B cell (primary cell): Measurements from ENCODE around the gene ELAVL2. TPM values are rescaled to one million over a fixed set of nuclear protein-coding genes. Genes with fewer than 3 reads are reported as not detected.

Source experiments
- ATAC-seq: fragments of 200-7000 bp; cut with Tn5 transposase; one replicate; pipeline ENCODE4 v1.10.0; 2021; ENCODE audit warnings: low read depth, mild to moderate bottlenecking, moderate number of reproducible peaks, moderate library complexity
- CTCF ChIA-PET: fragments of 350-600 bp; sonication (Branson Sonifier 250); formaldehyde crosslinking; loops from one replicate; lab custom pipeline; 2021; ENCODE audit warnings: antibody characterized with exemption, inconsistent platforms; lab: Charles Lee
- POLR2A ChIA-PET: fragments of 350-600 bp; sonication (Branson Sonifier 250); formaldehyde crosslinking; loops from one replicate; lab custom pipeline; 2021; ENCODE audit warnings: antibody characterized with exemption; lab: Charles Lee
- DNase-seq: peaks from one replicate; pipeline ENCODE4 v3.0.0; 2013
- H2AFZ ChIP-seq: 2 replicates; pipeline ENCODE4 v1.6.1; 2012; ENCODE audit warnings: mild to moderate bottlenecking, low read depth, low read length; ENCODE audit not compliant: insufficient read depth, poor library complexity, severe bottlenecking
- H3K27ac ChIP-seq, 2 donors: 1 replicate in 1 of 2; 2 replicates in 1 of 2; pipeline ENCODE4 v1.5.1; 2012 to 2013; ENCODE audit warnings: low read length in 2 of 2, mild to moderate bottlenecking in 2 of 2, moderate library complexity in 1 of 2
- H3K27me3 ChIP-seq, 4 experiments: fragments of 200-600 bp in 1 of 4; sonication (generic) in 1 of 4; replicated peaks in 1 of 4; 1 replicate in 2 of 4; 2 replicates in 2 of 4; pipeline versions ENCODE4 v1.6.1 to v1.7.0; 2013 to 2016; ENCODE audit warnings: low read length in 3 of 4, mild to moderate bottlenecking in 2 of 4, mixed read lengths in 1 of 4, moderate library complexity in 1 of 4; ENCODE audit not compliant: insufficient read depth in 4 of 4, control insufficient read depth in 3 of 4; ENCODE audit errors: control extremely low read depth in 1 of 4
- H3K36me3 ChIP-seq, 2 experiments: replicated peaks in 1 of 2; 1 replicate in 1 of 2; 2 replicates in 1 of 2; pipeline versions ENCODE4 v1.6.1 to v1.7.1; 2013; ENCODE audit warnings: low read length in 1 of 2; ENCODE audit not compliant: insufficient read depth in 2 of 2, control insufficient read depth in 1 of 2; ENCODE audit errors: control extremely low read depth in 1 of 2, extremely low read depth in 1 of 2
- H3K4me1 ChIP-seq, 2 donors: fragments of 200-600 bp in 1 of 2; sonication (generic) in 1 of 2; 1 replicate in 1 of 2; 2 replicates in 1 of 2; pipeline versions ENCODE4 v1.5.1 to v1.6.1; 2013 to 2017; ENCODE audit warnings: low read length in 2 of 2; ENCODE audit not compliant: control insufficient read depth in 2 of 2, insufficient read depth in 2 of 2
- H3K4me2 ChIP-seq: replicated peaks from 2 replicates; pipeline ENCODE3; 2012; ENCODE audit warnings: mild to moderate bottlenecking, low read depth, low read length; ENCODE audit not compliant: poor library complexity, severe bottlenecking
- H3K4me3 ChIP-seq, 5 experiments: fragments of 200-600 bp in 1 of 5; sonication (generic) in 1 of 5; 1 replicate in 3 of 5; 2 replicates in 2 of 5; pipeline versions ENCODE4 v1.5.1 to v1.7.0; 2011 to 2016; ENCODE audit warnings: low read length in 4 of 5, mild to moderate bottlenecking in 4 of 5, low read depth in 2 of 5, control low read depth in 1 of 5, moderate library complexity in 1 of 5; ENCODE audit not compliant: insufficient read depth in 1 of 5; ENCODE audit errors: control extremely low read depth in 1 of 5, extremely low read depth in 1 of 5
- H3K79me2 ChIP-seq: fragments of 200-600 bp; sonication (generic); one replicate; pipeline ENCODE4 v1.6.0; 2016; ENCODE audit warnings: low read length; ENCODE audit not compliant: control insufficient read depth, insufficient read depth
- H3K9ac ChIP-seq: fragments of 200-600 bp; sonication (generic); 2 replicates; pipeline ENCODE4 v1.6.1; 2017; ENCODE audit warnings: mild to moderate bottlenecking, low read length, moderate library complexity
- H3K9me3 ChIP-seq, 3 donors: one replicate each; pipeline versions ENCODE4 v1.6.1 to v1.7.1; 2013; ENCODE audit warnings: low read length in 2 of 3; ENCODE audit not compliant: control insufficient read depth in 2 of 3, insufficient read depth in 1 of 3; ENCODE audit errors: control extremely low read depth in 1 of 3
- H4K20me1 ChIP-seq: 2 replicates; pipeline ENCODE4 v1.6.0; 2012; ENCODE audit warnings: mild to moderate bottlenecking, low read length; ENCODE audit not compliant: insufficient read depth, control insufficient read depth, poor library complexity, severe bottlenecking
- H3K27ac Mint-ChIP-seq: one replicate; pipeline ENCODE4 v1.8.0; 2021; ENCODE audit warnings: mixed read lengths
- H3K27me3 Mint-ChIP-seq: one replicate; pipeline ENCODE4 v1.8.0; 2021; ENCODE audit warnings: mixed read lengths
- H3K4me1 Mint-ChIP-seq: one replicate; pipeline ENCODE4 v1.8.0; 2021; ENCODE audit warnings: mixed read lengths
- H3K4me3 Mint-ChIP-seq: one replicate; pipeline ENCODE4 v1.8.0; 2021; ENCODE audit warnings: mixed read lengths
- H3K9me3 Mint-ChIP-seq: one replicate; pipeline ENCODE4 v1.8.0; 2022; ENCODE audit warnings: mixed read lengths; ENCODE audit not compliant: insufficient read depth
- EZH2 ChIP-seq: IDR thresholded peaks from 2 replicates; pipeline ENCODE4 v1.6.1; 2012; ENCODE audit warnings: borderline replicate concordance, low read depth, mild to moderate bottlenecking, moderate library complexity, low read length; ENCODE audit not compliant: insufficient read depth, poor library complexity, severe bottlenecking
- WGBS: methylation state at CpG from one replicate; pipeline ENCODE4 v1.1.5; 2013; ENCODE audit warnings: missing lambda C conversion rate; ENCODE audit not compliant: insufficient coverage; 5-methylcytosine and 5-hydroxymethylcytosine counted together
- intact Hi-C: fragments of 100-400 bp; cut with micrococcal nuclease; formaldehyde crosslinking; loops from one replicate; pipeline ENCODE4 v1.10.0; 2022
- polyA plus RNA-seq: library from polyadenylated mRNA; depleted of rRNA; stranded (reverse); fragments of >200 nt; gene quantifications from 2 replicates; pipeline ENCODE4 v1.2.3, GENCODE V29; 2012
- total RNA-seq, 2 donors: library from RNA; stranded (reverse); fragments of 120-200 nt in 1 of 2; gene quantifications; 1 replicate in 1 of 2; 2 replicates in 1 of 2; pipeline versions ENCODE4 v1.2.3 to v1.2.4, GENCODE V29; 2013 to 2022
- TF ChIP-seq, protein P1 (sequence below): fragments of 200-600 bp; IDR thresholded peaks from one replicate; pipeline ENCODE4 v1.8.0; 2022; ENCODE audit warnings: antibody characterized with exemption, mild to moderate bottlenecking

Gene ELAVL2
- total and polyA plus RNA-seq, 2 donors (not counting 1 experiment from before 2014, with no cell fraction given): not detected

DNA sequence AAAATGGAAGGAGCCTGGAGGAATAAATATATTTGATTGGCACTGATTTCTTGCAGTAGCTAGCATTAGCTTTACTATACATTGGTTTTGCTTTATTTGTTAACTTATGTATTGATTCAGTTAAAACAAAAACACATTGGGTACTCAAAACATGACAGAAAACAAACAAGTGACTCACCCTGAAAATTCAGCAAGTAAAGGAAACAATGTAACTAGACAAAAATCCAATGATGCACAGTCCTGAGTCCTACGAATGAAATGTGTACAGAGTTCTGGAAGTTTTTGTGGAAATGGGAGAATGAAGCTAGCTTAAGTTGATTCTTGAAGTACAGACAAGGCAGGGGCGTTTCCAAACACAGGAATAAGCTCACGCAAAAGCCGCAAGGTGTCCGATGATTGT lies 175.0 kb downstream of the ELAVL2 start:
- H3K9ac ChIP-seq: no peak overlapping the region
- intact Hi-C loops: no loop called here
- ATAC-seq: no peak
- H2AFZ ChIP-seq: no peak overlapping the region
- no peaks in the 10 kb centered on the region for H3K9me3 ChIP-seq
- H3K4me1 Mint-ChIP-seq: no peaks in the 10 kb centered on the region
- DNase-seq: no peak
- H3K27ac Mint-ChIP-seq: no peak overlapping the region
- TF ChIP-seq, protein P1, sequence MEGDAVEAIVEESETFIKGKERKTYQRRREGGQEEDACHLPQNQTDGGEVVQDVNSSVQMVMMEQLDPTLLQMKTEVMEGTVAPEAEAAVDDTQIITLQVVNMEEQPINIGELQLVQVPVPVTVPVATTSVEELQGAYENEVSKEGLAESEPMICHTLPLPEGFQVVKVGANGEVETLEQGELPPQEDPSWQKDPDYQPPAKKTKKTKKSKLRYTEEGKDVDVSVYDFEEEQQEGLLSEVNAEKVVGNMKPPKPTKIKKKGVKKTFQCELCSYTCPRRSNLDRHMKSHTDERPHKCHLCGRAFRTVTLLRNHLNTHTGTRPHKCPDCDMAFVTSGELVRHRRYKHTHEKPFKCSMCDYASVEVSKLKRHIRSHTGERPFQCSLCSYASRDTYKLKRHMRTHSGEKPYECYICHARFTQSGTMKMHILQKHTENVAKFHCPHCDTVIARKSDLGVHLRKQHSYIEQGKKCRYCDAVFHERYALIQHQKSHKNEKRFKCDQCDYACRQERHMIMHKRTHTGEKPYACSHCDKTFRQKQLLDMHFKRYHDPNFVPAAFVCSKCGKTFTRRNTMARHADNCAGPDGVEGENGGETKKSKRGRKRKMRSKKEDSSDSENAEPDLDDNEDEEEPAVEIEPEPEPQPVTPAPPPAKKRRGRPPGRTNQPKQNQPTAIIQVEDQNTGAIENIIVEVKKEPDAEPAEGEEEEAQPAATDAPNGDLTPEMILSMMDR: no peak
- no peak for TF ChIP-seq EZH2
- ChIA-PET CTCF (no interaction called here), POLR2A (no interaction called here)
- no peaks in the 10 kb centered on the region for H4K20me1 ChIP-seq
- H3K4me2 ChIP-seq: no peak overlapping the region
- WGBS: 79% methylated on average over 2 of the region's 5 CpGs
- no peak overlapping the region for H3K4me3 ChIP-seq
- no peak overlapping the region for H3K27ac ChIP-seq
- no peaks in the 10 kb centered on the region for H3K27me3 Mint-ChIP-seq
- H3K36me3 ChIP-seq: no peaks in the 10 kb centered on the region
- H3K4me1 ChIP-seq: no peaks in the 10 kb centered on the region
- no peaks in the 10 kb centered on the region for H3K79me2 ChIP-seq
- no peaks in the 10 kb centered on the region for H3K27me3 ChIP-seq
- H3K4me3 Mint-ChIP-seq: no peak overlapping the region
- H3K9me3 Mint-ChIP-seq: peaks cover 2% of the 10 kb centered on the region

DNA sequence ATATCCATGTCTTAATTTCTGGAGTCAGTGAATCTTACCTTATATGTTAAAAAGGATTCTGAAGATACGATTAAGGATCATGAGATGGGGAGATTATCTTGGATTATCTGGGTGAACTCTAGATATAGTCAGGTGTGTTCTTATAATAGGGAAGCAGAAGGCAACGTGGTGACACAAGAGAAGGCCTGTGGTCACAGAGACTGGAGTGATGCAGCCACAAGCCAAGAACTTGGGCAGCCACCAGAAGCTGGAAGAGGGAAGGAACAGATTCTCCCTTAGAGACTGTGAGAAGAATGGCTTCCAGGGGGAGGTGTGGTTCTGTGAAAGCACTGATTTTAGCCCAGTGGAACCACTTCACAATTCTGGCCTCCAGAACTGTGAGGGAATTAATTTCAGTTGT lies 177.4 kb downstream of the ELAVL2 start:
- ChIA-PET POLR2A (no interaction called here), CTCF (no interaction called here)
- Histone ChIP-seq H3K9me3 (no peaks in the 10 kb centered on the region), H3K9ac (no peak overlapping the region), H3K27ac (no peak overlapping the region), H3K79me2 (no peaks in the 10 kb centered on the region), H3K36me3 (no peaks in the 10 kb centered on the region), H3K27me3 (no peaks in the 10 kb centered on the region), H4K20me1 (no peaks in the 10 kb centered on the region), H3K4me2 (no peak overlapping the region), H3K4me1 (no peaks in the 10 kb centered on the region), H2AFZ (no peak overlapping the region), H3K4me3 (no peak overlapping the region)
- no peak for ATAC-seq
- Mint-ChIP-seq H3K4me1 (no peaks in the 10 kb centered on the region), H3K9me3 (peaks cover 2% of the 10 kb centered on the region), H3K27me3 (no peaks in the 10 kb centered on the region), H3K4me3 (no peak overlapping the region), H3K27ac (no peak overlapping the region)
- intact Hi-C loops: no loop called here
- no peak for DNase-seq
- TF ChIP-seq EZH2: no peak
- TF ChIP-seq, protein P1: no peak
- 58% methylated on average over 2 of the region's 2 CpGs for WGBS
